Measurements from ENCODE around the gene ZNF445.
A peak's percentile ranks its signal among the peaks of the same experiment; 100 is the strongest.

Gene ZNF445

DNA sequence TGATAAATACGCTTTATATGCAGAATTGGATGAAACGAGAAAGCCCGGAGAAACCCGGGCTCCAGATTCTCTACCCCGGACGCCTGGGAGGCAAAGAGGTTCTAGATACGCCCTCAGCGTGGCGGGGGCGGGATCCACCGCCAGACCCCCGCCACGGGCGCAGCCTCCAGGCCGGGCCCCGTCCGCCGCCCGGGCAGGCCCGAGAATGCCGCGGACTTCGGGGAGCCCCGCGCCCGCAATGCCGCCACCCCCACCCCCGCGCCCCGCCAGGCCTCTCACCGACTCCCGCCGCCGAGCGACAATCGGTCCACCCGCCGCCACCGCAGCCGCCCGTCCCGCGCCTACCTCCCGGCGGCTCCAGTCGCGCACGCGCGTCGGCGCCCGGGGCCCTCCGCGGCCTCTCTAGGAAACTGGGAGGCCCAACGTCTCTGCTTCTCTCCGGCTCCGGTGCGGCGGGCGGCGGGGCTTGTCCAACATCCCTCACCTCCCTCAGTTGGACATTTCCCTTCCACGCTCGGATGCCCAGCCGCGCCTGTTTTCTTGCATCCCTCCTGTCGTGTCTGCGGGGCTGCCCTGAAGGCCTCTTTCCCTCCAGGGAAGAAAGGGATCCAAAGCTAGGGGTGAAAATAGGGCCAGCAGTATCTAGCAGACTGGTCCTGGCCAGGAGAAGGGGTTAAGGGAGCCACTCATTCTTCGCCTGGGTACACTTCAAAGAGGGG lies at the start of gene ZNF445:
Gene ZNF445, minus strand, starts transcription at position 359 of the 719 bp plus-strand sequence. CDS start 22,121 bp downstream, outside the sequence.
- TF ChIP-seq EZH2phosphoT487 (IDR thresholded peaks at IDR 0.05; ENCODE audit: borderline replicate concordance) = no peak
- TF ChIP-seq, protein P1, sequence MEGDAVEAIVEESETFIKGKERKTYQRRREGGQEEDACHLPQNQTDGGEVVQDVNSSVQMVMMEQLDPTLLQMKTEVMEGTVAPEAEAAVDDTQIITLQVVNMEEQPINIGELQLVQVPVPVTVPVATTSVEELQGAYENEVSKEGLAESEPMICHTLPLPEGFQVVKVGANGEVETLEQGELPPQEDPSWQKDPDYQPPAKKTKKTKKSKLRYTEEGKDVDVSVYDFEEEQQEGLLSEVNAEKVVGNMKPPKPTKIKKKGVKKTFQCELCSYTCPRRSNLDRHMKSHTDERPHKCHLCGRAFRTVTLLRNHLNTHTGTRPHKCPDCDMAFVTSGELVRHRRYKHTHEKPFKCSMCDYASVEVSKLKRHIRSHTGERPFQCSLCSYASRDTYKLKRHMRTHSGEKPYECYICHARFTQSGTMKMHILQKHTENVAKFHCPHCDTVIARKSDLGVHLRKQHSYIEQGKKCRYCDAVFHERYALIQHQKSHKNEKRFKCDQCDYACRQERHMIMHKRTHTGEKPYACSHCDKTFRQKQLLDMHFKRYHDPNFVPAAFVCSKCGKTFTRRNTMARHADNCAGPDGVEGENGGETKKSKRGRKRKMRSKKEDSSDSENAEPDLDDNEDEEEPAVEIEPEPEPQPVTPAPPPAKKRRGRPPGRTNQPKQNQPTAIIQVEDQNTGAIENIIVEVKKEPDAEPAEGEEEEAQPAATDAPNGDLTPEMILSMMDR (conservative IDR thresholded peaks at IDR 0.05; ENCODE audit: low read length) = no peak
- Histone ChIP-seq H3K27me3 (ENCODE audit: insufficient read depth, low read length, poor library complexity, severe bottlenecking) (no peaks in the 10 kb centered on the region), H4K20me1 (ENCODE audit: insufficient read depth, low read length, poor library complexity, severe bottlenecking) (peaks cover 25% of the 10 kb centered on the region), H3K4me2 (ENCODE audit: low read depth, low read length, poor library complexity, severe bottlenecking) (peak within 1 kb of the TSS; percentile 90), H3K79me2 (ENCODE audit: insufficient read depth, low read length) (peaks cover 48% of the 10 kb centered on the region), H2AFZ (ENCODE audit: low read length) (peak within 1 kb of the TSS; percentile 96), H3K9ac (ENCODE audit: low read depth, low read length, poor library complexity, severe bottlenecking) (peak within 1 kb of the TSS; percentile 73), H3F3A (ENCODE audit: low read depth) (no peaks in the 10 kb centered on the region), H3K4me1 (ENCODE audit: insufficient read depth, low read length, poor library complexity, severe bottlenecking) (peaks cover 49% of the 10 kb centered on the region), H3K36me3 (ENCODE audit: insufficient read depth, low read length) (no peaks in the 10 kb centered on the region), H3K9me2 (replicated peaks; ENCODE audit: low read depth, low read length) (no peaks in the 10 kb centered on the region), H3K4me3 (ENCODE audit: low read length, poor library complexity, severe bottlenecking) (peak within 1 kb of the TSS; percentile 91), H3K9me3 (ENCODE audit: insufficient read depth, low read depth, low read length) (no peaks in the 10 kb centered on the region)

DNA sequence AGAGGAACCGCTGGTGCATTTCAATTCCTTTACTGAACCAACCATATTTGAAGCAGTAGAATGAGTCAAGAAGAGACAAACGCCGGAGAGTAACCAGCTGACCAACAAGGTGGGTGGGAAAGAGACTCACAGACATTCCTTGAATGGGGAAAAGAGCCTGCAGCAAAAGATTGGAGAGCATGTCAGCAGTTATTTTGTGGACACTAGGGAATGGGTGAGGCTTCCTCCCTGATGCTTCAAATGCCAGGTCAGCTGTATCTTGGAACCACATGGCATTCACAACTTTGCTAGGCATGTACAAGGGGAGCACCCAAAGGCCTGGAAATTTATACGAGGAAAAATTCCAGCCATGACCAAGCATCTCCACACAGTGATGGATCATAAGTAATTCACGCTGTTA lies 47.6 kb upstream of the ZNF445 start:
- Histone ChIP-seq H3K9me2 (replicated peaks; ENCODE audit: low read depth, low read length) (no peaks in the 10 kb centered on the region), H3K79me2 (ENCODE audit: insufficient read depth, low read length) (no peaks in the 10 kb centered on the region), H2AFZ (ENCODE audit: low read length) (no peak overlapping the region), H3K4me3 (ENCODE audit: low read length, poor library complexity, severe bottlenecking) (no peak overlapping the region), H3K27me3 (ENCODE audit: insufficient read depth, low read length, poor library complexity, severe bottlenecking) (no peaks in the 10 kb centered on the region), H4K20me1 (ENCODE audit: insufficient read depth, low read length, poor library complexity, severe bottlenecking) (no peaks in the 10 kb centered on the region), H3K4me1 (ENCODE audit: insufficient read depth, low read length, poor library complexity, severe bottlenecking) (no peaks in the 10 kb centered on the region), H3K36me3 (ENCODE audit: insufficient read depth, low read length) (no peaks in the 10 kb centered on the region), H3K4me2 (ENCODE audit: low read depth, low read length, poor library complexity, severe bottlenecking) (no peak overlapping the region), H3F3A (ENCODE audit: low read depth) (no peaks in the 10 kb centered on the region), H3K9ac (ENCODE audit: low read depth, low read length, poor library complexity, severe bottlenecking) (no peak overlapping the region), H3K9me3 (ENCODE audit: insufficient read depth, low read depth, low read length) (no peaks in the 10 kb centered on the region)
- TF ChIP-seq, protein P1 (conservative IDR thresholded peaks at IDR 0.05; ENCODE audit: low read length) = no peak
- TF ChIP-seq EZH2phosphoT487 (IDR thresholded peaks at IDR 0.05; ENCODE audit: borderline replicate concordance) = no peak

- H3K9me3 ChIP-seq (ENCODE audit: insufficient read depth, low read depth, low read length) = no peaks in the 10 kb centered on the region
- H3K4me3 ChIP-seq (ENCODE audit: low read length, poor library complexity, severe bottlenecking) = no peak overlapping the region
- no peak overlapping the region for H3K4me2 ChIP-seq (ENCODE audit: low read depth, low read length, poor library complexity, severe bottlenecking)
- H3K27me3 ChIP-seq (ENCODE audit: insufficient read depth, low read length, poor library complexity, severe bottlenecking) = no peaks in the 10 kb centered on the region
- no peaks in the 10 kb centered on the region for H3K79me2 ChIP-seq (ENCODE audit: insufficient read depth, low read length)
- H3K9me2 ChIP-seq (replicated peaks; ENCODE audit: low read depth, low read length) = no peaks in the 10 kb centered on the region
- H3F3A ChIP-seq (ENCODE audit: low read depth) = no peaks in the 10 kb centered on the region
- H3K36me3 ChIP-seq (ENCODE audit: insufficient read depth, low read length) = no peaks in the 10 kb centered on the region
- TF ChIP-seq, protein P1 (conservative IDR thresholded peaks at IDR 0.05; ENCODE audit: low read length) = no peak
- no peak for TF ChIP-seq EZH2phosphoT487 (IDR thresholded peaks at IDR 0.05; ENCODE audit: borderline replicate concordance)
- H3K4me1 ChIP-seq (ENCODE audit: insufficient read depth, low read length, poor library complexity, severe bottlenecking) = no peaks in the 10 kb centered on the region
- H2AFZ ChIP-seq (ENCODE audit: low read length) = no peak overlapping the region
- H3K9ac ChIP-seq (ENCODE audit: low read depth, low read length, poor library complexity, severe bottlenecking) = no peak overlapping the region
- H4K20me1 ChIP-seq (ENCODE audit: insufficient read depth, low read length, poor library complexity, severe bottlenecking) = no peaks in the 10 kb centered on the region
Observed at GRCh38 chr3:44522494-44522933, 45.0 kb upstream of the ZNF445 start.
